Left renal pelvis (tissue), 4 donors: Measurements from ENCODE around the gene UCHL3. TPM values are rescaled to one million over a fixed set of nuclear protein-coding genes. Genes with fewer than 3 reads are reported as not detected.

ENCODE experiments used
- DNase-seq, 4 donors: peaks; one replicate each; pipeline ENCODE4 v3.0.0-alpha.2; 2013; ENCODE audit warnings: low read depth in 4 of 4, low spot score in 3 of 4
- polyA plus RNA-seq, 4 donors: library from polyadenylated mRNA; unstranded; fragments of 120-200 nt; gene quantifications; one replicate each; pipeline ENCODE4 v1.2.1, GENCODE V29; 2013; ENCODE audit not compliant: insufficient read length in 4 of 4

Gene UCHL3
- polyA plus RNA-seq: 10 to 100 TPM; 22.9 to 44.0 (median 33.3) TPM

DNA sequence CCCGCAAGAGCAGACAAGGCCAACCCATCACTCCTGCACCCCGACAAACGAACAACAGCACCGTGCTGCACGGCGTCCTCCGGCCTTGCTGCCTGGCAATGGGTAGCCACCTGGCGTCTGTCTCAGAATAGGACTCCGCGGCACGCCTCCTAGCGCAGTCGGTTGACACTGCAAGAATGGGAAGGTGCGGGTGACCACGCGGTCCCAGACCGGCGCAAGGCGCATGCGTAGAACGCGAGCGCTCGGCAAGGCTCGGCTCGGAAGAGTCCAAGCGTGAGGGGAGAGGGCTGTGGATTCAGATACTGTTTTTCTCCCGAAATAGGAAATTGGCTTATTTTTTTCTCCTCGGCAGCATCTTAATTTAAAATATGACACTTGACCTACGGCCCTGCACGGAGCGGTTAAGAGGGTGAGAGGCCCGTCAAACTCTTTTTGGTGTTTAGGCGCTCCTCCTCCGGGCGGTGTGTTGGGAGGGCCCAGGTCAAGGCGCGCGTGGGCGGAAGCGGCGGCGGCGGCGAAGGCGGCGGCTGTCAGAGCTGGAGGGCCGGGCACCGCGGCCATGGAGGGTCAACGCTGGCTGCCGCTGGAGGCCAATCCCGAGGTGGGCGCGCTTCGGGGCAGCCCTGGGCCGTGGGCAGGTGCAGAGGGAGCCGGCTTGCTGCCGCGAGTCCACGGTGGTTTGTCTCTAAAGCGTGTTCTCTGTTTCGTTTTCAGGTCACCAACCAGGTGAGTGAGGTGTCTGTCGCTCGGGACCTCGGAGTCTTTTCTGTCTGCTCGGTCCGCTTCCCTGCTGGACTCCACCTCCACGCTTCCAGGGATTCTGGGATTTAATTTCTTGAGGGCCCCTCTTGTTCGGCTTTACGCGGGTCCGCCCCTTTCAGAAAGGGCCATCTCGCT lies at the start of gene UCHL3:
UCHL3 (plus strand) TSS at position 530 of the 897 bp plus-strand sequence; CDS start at position 560, 30 bp downstream.
- DNase-seq: peak; percentile 91 to 94 (median 93)

DNA sequence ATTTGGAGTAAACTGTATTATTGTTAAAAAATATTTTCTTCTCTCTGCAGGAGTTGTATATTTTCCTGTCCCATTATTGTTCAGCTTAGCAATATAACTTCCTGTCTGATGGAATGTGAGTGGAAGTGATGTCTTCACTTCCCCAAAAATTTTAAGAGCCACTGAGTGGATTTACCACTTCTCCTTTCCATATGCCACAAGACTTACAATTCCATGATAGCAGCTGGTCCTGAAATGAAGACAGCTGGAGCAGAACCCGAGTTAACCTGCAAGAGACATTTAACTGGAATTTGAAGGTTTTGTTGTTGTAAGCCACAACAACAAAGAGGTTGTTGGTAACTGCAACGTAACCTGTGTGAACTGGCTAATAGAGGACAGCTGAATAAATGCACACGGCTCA lies 44.3 kb upstream of the UCHL3 start:
- DNase-seq: no peak

DNA sequence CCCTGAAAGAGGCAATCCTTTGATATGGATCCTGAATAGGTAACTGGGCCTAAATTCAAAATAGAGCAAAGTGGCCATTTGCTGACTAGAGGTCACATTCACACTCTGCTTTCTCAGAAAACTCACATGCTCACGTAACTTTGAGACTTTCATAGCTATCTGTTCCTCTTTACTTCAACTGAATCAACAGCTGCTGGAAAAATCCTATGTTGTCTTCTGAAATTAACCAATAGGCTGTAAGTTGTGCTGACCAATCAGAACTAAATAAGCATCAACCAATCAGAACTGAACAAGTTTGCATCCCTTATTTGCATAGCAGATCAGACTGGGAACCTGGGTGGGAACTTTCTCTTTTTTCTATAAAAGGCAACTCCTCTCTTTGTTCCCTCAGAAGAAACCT lies 43.6 kb upstream of the UCHL3 start:
- DNase-seq: no peak

DNA sequence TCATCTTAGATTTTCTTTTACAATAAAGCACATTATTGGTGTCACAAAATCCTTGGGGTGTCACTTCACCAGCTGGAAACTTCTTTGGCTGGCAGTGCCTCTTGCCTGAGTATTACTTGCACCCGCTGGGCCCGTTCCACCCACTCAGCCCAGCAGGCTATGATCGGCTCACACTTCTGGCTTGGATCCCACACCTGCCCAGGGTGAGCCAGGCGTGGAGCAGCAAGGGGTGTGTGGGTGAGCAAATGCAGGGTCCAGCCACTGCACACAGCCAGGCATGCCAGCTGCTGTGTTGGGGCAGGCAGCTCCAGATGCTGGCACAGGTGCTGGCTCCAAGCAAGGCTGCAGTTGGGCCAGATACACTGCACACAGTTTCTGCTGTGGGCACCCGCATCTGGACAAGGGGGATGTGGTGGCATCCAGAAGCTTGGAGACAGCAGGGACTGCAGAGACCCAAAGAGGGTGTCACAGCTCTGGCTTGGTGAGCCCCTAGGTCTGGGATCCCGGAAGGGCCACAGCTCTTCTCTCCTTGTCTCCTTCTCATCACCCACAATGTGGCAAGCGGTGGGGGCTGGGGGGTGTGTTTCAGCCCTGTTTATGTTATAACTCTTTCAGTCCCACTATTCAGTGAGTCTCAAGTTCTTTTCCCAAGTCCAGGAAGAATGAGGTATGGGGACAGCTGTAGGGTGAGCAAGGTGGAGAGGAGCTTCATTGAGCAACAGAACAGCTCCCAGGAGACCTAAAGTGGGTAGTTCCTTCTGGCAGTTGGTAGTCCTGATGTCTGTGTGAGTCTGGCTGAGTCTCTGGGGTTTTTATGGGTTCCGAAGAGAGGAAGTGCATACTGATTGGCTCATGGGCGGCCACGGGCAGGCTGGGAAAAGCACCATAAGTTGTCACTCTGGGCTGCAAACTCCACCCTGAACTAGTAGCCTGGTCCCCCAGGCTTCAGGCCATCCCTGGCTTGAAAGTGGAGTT lies 42.3 kb upstream of the UCHL3 start:
- no peak for DNase-seq

DNA sequence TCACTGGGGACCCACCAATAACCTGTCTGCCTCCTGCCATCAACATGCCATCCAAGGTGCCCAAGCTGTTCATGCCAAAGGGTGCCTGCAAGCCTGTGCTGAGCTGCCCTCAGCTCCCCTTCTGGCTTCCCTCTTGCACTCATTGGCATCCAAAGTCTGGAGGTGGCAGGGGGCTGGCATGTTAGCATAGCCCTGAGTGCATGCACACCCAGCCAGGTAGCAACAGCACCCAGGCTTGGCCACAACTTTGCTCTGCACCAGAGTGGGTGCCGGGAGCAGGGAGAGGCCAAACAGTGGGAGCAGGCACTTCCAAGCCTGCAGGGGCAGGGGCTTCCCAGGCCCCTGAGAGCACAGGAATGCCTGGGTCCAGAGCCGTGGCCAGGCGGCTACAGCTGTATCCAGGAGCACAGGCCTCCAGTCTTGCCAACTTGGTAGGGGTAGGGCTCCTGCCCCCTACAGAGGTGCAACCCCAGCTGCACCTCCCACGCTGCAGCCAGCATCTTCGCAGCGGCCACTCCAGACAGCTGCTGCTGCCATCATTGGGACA lies 41.5 kb upstream of the UCHL3 start:
- DNase-seq: no peak

DNA sequence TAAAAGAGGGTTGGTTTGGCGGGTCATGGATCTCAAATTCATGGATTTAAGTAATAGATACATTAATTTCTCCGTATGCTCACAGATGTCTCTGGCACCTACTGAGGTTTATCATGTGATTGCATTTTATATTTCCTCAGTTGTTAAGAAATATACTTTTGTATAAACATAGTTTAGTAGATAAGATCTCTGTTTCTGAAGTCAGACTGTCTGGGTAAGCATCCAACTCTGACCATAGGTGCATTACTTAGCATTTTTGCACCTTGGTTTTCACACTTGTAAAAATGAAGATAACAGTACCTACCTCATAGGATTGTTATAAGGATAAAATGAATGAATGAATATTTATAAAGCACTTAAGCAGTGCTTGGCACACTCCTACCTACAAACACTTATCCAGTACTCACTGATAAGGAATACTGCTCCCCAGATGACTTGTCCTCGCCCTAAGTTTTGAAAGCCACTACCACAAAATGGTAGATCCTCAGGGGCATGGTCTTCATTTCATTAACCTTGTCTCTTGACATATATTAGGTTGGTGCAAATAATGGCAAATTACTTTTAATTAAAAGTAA lies 38.5 kb upstream of the UCHL3 start:
- no peak for DNase-seq

DNA sequence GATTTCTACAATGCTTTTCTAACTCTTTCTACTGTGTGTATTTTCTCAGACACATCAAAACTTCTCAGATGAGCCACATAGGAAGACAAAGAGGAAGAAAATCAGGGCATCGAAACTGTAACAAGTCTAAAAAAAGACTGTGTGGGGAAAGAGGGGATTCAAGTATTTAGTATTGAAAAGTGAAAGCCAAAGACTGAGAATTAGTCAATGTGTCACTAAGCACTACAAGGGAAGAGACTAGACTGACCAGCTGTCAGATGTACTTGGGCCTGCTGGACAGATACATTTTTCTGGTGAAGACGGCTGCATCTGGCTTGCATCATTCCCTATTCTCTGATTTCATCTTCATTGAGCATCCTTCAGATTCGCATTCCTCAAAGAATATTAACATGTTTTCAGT lies 37.3 kb upstream of the UCHL3 start:
- no peak for DNase-seq

DNA sequence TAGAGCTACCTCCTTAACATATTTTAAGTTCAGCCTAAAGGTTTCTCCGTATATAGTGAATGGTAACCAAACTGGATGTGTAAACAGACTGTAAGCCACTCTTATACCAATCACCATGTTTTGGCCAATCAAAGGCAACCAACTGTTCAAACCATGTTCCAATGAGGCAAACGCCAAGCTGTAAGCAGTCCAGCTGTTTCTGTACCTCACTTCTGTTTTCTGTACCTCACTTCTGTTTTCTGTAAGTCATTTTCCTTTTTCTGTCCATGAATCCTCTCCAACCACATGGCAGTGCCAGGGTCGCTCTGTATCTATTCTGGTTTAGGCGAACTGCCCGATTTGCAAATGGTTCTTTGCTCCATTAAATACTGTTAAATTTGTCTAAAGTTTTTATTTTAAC lies 36.3 kb upstream of the UCHL3 start:
- DNase-seq: no peak

DNA sequence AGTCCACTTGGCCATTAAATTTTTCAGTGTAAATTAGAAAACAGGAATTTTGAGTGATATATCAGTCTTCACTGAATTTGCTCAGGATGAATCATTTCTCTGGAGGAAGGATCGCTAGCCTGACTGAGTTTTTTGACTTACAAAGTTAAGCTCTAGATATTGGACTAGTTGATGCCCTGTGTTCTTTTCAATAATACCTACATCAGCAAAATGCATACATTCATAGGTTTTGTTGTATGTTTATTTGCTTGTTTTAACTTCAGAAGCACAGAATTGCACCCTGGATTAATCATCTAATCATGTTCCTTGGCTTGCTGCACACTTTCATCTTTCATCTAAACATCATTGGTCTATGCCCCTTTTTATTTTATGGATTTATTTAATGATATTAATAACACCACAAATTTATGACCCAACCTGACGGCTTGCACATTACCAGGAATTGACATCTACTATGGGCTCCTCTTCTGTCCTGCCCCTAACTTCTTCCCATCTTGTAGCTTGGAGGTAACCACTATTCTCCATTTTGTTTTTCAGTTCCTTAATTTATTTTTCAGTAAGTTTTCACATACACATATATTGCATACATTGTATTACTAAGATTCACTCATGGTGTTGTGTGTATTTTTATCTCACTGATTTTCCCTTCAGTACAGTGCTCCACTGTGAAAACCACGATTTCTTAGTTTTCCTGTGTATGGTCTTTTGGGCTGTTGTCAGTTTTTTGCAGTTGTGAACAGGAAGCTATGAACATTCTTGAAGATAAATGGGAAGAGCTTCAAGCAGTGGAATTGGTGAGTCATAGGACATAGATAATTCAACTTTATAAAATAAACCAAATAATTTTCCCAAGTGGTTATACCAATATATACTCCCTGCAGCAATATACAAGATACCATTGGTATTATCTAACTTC lies 35.3 kb upstream of the UCHL3 start:
- DNase-seq: no peak

DNA sequence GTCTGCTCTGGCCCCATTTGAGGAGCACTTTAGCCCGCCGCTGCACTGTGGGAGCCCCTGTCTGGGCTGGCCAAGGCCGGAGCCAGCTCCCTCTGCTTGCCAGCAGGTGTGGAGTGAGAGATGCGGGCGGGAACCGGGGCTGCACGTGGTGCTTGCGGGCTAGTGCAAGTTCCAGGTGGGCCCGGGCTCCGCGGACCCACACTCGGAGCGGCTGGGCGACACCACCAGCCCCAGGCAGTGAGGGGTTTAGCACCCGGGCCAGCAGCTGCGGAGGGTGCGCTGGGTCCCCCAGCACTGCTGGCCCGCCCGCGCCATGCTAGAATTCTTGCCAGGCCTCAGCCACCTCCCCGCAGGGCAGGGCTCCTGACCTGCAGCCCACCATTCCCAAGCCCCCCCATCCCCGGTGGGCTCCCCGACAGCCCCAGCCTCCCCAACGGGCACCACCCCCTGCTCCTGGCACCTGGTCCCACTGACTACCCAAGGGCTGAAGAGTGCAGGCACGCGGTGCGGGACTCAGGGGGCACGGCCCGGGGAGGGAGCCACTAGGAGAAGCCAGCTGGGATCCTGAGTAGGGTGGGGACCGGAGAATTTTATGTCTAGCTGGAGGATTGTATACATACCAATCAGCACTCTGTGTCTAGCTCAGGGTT lies 31.0 kb upstream of the UCHL3 start:
- no peak for DNase-seq

DNA sequence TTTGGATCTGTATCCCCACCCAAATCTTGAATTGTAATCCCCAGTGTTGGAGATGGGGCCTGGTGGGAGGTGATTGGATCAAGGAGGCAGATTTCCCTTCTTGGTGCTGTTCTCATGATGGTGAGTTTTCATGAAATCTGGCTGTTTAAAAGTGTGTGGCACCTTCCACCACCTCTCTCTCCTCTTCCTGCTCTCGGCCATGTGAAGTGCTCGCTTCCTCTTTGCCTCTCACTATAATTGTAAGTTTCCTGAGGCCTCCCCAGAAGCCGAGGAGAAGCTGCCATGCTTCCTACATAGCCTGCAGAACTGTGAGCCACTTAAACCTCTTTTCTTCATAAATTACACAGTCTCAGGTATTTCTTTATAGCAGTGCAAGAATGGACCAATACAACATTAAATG lies 27.6 kb upstream of the UCHL3 start:
- no peak for DNase-seq

DNA sequence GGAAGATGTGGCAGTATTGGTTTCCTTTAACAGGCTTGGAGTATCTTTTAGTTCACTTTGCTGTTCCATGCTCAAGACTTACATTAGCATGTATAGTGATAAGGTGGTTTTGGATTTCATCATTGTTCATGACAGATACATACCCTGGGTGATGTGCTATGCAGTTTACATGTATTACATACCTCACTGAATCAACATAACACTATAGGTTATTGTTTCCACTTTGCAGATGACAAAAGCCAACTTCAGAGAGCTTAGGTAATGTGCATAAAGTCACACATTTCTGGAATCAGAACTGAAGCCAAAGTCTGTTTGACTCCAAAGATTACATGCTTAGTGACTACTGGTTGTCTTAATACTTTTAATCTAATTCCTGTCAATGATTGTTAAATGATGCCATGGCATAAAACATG lies 19.0 kb upstream of the UCHL3 start:
- DNase-seq: no peak

DNA sequence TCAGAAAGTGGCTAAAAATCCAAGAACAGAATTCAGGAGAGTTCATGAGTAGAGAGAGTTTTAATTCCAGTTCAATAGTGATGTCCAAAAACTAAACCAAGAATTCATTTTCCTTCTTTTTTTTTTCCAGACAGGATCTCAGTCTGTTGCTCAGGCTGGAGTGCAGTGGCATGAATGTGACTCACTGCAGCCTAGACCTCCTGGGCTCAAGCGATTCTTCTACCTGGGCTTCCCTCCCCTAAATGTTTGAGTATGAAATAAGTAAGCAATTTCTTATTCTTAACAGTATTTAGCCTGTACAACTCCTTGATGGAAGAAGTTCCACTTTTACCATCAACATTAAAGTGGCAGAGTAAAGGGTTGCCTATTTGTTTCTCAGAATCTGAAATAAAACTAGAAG lies 15.7 kb upstream of the UCHL3 start:
- no peak for DNase-seq

DNA sequence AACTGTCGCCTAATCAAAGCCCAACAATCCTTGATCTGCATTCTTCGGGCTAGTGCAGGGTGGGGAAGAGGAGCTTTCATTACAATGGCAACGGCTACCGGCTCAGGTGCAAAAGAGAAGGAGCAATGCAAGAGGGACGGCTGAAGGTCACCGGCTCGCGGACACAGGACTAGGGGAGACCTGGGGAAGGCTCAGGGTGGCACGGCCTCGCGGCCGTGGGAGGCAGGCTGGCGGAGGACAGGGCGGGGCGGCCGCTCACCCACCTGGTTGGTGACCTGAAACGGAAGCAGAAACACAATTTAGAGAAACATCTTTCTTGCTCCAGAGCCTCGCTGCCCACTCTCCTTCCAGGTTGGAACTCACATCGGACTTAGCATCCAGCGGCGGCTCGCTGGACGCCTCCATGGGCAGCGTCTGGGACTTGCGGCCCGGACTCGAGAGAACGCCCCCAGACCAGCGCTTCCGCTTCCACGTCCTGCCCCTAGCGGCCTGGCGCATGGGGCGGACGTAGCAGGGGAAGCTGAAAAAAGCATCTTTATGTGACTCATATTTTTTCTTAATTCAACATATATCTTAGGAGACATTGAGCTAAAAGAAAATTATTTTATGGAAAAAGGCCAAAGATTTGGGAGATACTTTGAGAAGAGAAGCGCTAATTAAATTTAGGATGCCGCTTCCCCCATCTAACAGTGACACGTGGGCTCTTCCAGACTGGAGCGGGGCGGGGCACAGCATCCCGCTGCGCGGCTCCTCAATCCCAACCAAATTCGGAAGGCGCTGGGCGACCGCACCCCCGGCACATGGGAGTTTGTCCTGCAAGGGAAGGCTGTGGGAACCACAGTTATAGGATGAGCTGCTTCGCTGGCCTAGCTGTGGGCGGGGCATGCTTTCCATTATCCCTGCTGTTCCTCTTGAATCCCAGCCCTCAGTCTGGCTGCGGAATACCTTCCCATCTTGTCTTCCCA lies 11.9 kb upstream of the UCHL3 start, which contains the start of gene COMMD6:
COMMD6 (minus strand) TSS at position 441 of the 965 bp plus-strand sequence; CDS start at position 405, 36 bp downstream.
- peak; percentile 63 to 67 (median 66) for DNase-seq

DNA sequence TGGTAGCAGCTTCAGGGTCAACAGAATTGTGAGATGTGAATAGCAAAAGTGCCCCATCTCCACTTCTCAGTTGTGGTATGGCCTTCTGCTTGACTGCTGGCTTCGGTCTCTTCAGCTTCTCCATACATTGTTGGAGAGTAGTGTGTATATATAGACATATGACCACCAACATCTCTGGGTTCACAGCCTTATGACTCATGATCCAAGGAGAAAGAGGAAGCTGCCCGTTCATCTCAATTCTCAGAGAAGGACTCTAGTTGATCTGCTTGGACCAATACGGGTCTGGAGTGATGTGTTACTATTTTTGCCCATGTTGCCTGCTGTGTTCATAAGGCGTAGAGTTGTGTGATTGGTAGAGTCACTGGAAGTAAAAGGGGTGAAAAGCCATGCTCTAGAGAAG lies 8.3 kb upstream of the UCHL3 start:
- no peak for DNase-seq

DNA sequence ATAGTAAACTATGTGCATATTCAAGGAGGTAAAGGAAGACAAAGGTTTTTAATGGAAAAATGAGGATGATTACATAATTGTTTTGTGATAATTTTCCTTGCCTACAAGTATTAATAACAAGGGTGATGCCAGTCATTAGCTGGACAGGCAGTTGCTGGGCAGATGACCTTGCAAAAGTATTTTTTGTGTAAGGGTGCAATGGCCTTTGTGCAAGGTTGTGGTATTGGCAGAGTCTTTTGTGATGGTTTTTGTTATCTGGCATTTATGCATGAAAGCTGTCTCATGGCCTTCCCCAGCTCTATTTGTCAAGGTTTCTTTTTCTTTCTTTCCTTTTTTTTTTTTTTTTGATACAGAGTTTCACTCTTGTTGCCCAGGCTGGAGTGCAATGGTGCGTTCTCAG lies 7.6 kb upstream of the UCHL3 start:
- DNase-seq: no peak

DNA sequence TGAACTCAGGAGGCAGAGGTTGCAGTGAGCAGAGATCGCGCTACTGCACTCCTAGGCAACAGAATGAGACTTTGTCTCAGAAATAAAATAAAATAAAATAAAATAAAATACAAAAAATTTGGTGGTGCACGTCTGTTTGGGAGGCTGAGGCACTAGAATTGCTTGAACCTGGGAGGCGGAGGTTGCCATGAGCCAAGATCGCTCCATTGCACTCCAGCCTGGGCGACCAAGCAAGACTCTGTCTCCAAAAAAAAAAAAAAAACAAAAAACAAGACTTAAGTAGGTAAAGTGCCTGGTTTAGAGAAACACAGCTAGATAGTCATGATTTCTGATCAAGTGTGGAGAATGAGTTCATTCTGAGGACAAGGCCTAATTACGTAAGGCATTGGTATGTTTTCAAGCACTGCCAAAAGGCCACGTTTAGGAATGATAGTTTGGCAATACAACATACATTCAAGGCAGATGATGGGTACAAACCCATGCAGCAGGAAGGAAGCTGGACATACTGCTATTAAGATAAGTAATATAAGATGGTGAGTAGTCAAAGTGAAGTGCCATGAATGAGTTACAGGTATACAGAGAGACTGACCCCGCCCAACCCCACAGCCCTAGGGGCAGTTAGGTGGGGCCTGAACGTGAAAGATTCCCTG lies 4.8 kb upstream of the UCHL3 start:
- no peak for DNase-seq
